GM23248 (cell line): ENCODE measurements around the gene KIF25.

Experiments
- EZH2 ChIP-seq: fragments of 200-600 bp; sonication (generic); IDR thresholded peaks from 2 replicates; pipeline ENCODE4 v1.6.1; 2018; ENCODE audit warnings: antibody characterized with exemption, mild to moderate bottlenecking; ENCODE audit not compliant: insufficient read depth, poor library complexity, severe bottlenecking
- EZH2phosphoT487 ChIP-seq: fragments of 200-600 bp; sonication (generic); IDR thresholded peaks from 2 replicates; pipeline ENCODE4 v1.6.1; 2018; ENCODE audit warnings: antibody characterized with exemption, moderate library complexity, mild to moderate bottlenecking, low read depth; ENCODE audit not compliant: insufficient read depth

- TF ChIP-seq EZH2 (no peak), EZH2phosphoT487 (no peak)
Observed at GRCh38 chr6:168039849-168040248, 42.4 kb downstream of the KIF25 start.
